ENCODE data around the gene PEAR1.

PEAR1 gene

DNA sequence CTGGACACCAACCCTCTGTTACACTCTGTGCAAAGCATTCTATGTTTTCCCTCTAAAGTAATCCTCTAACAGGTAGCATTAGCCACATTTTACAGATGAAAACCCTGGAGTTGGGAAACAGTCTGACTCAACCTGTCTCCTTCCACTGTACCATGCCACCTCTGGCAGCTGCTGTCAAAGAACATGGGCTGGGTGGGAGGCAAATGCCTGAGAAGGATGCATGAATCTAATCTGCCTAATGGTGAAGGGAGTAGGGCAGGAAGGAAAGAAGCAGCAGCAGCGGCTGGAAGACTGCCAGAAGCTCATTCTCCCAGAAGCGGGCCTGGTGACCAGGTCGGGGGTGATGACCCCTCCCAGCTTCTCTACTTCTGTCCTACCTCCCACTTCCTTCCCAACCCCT, 48.7 kb downstream of the PEAR1 start:
- DNase-seq = no peak

DNA sequence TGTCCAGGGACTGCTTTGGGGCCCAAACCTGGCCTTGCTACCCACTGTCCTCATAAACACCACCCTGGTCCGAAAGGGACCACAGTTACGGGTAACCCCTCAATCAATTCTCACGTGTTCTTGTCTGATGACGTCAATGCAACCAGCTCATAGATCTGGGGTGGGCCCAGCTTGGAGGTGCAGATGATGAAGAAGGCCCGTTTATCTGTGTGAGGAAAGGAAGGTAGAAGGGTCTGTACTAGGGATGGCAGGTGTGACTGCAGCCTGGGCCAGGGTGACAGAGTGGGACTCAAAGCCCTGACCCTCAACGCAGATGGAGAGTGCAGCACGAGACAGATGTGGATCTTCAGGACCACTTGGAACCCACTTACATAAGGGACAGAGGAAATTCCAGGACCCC, 49.1 kb downstream of the PEAR1 start:
- no peak for DNase-seq

DNA sequence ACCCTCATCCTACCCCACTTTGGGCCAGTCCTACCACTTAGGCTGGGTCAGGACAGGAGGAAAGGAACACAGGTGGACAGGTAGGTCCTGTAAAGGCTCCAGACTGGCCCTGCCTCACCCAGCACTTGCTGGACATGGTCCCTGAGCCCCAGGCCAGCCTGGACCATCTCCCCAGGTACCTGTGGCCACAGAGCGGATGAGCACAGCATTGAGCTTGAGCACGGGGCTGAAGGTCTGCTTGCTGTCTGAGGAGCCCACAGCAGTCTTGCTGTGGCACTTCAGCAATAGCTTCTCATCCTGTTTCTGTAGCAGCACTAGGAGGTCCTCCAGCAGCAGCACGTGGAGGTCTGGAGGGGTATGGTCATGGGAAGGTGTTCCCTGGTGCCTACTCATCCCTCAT, 50.2 kb downstream of the PEAR1 start:
- DNase-seq = no peak

DNA sequence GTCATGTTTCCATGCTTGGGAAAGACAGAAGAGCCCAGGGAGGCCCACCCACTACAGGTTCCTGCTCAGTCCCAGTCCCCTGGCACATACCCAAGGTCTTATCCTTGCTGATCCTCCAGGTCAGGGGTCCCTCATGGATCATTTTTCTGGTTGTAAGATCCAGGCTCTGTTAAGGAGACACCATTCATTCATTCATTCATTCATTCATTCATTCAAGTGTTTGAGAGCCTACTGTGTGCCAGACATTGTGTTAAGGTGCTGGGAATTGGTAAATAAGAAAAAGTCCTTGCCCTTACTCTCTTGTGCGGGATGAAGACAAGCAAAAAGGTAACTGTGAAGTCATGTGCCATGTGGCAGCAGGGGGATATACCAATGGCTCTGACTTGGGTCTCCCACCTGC, 50.8 kb downstream of the PEAR1 start:
- no peak for DNase-seq

DNA sequence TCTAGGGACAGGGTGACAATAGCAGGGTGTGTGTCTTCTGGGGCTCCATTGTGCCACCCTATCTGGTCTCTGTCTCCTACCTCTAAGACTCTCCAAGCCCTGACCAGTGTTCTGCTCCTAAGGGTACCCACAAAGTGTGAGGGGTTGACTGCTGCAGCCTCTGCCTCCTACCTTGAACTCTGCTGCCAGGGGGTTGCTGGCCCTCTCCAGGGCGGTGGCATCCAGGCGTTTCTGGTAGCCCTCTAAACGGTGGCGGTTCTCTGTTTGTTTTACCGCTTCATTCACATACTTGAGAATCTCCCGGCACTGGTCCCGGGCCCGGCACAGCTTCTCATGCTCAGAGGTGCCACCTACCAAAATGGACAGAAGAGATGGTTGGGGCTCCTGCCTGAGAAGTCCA, 51.3 kb downstream of the PEAR1 start:
- no peak for DNase-seq

DNA sequence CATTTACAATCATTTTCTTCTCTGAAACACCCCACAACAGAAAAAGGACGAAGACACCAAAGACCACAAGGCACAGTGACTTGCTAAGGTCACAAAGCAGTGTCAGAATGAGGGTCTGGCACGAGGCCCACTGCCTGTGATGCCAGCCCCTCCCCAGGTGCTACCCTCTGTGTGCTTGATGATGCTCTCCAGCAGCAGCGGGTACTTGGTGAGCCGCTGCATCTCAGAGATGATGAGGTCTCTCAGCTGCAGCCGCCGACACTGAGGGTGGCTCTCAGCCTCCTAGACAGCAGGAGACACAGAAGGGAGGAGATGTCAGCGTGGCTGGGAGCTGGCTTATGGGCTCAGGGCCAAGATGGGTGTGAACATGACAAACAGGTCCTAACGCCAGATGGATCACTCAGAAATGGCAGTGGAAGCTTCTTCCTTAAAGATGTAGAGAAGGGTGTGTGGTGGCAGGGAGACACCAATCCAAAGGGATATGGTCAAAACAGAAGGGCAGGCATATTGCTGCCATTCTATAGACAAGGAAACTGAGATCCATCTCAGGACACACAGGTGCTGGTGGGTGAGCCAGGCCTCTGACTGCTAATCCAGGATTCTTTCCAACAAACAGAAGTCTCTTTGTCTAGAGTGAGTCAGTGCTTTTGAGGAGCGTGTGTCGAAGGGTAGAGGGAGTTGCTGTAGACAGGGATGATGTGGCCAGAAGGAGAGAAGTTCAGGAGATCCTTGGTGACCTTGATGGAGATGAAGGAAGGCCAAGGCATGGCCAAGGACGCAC, 52.6 kb downstream of the PEAR1 start:
- no peak for DNase-seq

DNA sequence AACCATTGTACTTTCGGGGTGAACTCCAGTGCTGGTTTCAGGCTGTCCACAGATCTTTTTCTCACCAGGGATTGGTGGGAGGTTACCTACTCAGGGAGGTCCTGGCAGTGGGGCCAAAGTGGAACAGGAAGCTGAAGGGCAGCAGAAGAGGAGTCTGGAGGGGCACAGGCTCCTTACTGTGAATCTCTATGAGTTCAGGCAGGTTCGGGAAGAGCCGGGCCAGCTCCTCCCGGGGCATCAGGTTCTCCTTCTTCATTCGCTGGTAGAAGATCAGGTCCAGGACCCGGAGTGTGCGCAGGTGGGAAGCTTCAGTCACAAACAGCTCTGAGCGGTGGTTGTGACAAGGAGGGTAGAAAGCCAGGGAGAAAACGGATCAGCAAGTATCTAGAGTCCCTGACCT, 53.6 kb downstream of the PEAR1 start:
- no peak for DNase-seq

DNA sequence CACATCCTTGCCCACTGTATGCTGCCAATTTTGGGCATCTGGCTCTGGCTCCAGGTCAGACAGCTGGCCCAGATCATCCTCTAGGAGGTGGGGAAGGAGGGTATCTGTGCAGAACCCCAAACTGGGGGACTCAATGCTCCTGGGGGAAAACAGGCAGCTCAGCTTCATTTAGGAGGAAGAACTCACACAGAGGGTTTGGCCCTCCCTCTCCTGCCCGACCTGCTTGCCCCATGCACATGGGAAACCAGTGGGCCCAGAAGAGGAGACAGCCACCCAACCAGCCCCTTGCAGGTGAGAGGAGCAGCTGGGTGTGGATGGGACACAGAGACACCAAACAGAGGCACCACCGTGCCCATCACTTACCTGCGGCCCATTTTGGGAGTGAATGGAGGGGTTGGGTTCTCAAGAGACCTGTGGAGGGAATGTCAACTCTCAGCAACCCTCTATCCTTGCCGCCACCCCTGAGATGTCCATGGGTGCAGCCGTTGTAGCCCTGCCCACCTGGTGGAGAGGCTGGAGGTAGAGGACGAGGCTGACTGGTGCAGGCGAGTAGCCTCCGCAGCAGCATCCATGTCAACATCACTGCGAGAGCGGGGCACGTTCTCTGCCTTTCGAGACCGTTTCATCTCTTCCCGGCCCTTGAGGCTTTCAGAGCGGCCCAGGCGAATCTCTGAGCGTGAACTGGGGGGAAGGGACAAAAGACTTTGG, 54.5 kb downstream of the PEAR1 start:
- DNase-seq = no peak

DNA sequence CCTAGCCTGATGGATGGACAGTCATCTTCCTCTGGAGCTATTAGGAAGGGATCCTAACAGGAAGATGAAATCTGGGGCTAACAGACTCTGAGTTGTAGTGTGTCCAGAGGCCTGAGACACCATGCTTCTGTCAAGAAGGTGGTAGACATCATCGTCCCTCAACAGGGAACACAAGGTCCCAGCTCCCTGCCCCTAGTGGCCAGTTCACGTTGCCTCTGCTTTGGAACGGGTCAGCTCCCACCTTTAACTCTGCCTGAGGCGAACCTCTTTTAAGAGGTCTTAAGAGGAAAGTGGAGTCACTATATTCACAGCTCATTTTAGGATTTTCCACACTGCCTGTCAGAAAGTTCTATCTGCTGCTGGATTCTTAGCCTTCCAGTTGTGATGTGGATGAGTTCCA, 55.2 kb downstream of the PEAR1 start:
- no peak for DNase-seq

DNA sequence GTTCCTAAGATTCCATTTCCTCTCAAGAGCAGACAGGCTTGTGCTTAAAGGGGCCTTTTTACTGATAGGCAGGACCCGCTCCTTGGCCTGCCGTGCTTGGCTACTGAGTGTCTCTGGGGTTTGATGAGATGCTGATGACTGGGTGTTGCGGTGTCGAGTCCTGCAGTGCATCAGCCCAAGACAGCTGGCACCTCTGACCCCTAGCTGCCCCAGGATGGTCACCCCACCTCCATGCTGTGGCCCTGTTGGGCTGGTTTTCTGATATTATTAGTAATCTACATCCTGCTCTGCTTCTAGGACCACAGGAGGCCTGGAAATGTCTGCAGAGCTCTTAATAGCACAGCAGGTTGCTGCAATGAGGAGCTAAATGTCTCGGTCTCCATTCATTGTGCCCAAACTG, 55.6 kb downstream of the PEAR1 start:
- no peak for DNase-seq

DNA sequence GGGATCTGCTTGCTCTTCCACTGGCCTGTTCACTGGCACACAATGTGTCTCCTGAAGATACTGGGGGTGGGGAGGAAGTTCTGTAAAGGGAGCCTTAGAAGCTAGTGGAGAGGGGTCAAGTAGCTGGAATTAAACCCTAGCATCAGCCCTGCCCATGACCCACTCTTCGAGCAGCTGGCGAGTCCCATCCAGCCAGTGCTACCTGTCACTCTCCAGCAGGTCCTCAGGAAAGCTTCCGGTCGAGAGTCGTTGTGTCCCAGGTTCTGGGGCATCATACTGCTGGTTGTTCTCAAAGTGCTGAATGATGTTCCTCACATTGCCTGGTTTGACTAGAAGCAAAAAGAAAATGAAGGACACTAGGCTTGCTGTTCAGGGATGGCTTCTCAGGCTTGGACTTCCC, 57.9 kb downstream of the PEAR1 start:
- no peak for DNase-seq

DNA sequence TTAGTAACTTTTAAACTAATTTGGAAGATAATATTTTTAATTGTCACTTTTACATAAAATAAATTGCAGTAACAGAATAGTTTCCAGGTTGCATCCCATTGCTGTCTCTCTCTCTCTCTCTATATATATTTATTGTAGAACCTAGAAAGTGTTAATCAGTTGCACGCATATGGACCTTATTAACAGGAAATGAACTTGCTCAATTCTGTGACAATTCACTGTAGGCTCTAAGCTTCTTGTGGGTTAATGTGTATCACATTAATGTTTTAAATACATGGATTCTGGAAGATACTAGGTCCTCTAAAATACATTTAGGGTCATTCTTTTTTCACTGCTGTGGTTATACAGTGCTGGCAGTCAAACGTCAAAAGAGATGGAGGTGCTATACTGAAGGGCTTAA, 60.1 kb downstream of the PEAR1 start:
- no peak for DNase-seq

DNA sequence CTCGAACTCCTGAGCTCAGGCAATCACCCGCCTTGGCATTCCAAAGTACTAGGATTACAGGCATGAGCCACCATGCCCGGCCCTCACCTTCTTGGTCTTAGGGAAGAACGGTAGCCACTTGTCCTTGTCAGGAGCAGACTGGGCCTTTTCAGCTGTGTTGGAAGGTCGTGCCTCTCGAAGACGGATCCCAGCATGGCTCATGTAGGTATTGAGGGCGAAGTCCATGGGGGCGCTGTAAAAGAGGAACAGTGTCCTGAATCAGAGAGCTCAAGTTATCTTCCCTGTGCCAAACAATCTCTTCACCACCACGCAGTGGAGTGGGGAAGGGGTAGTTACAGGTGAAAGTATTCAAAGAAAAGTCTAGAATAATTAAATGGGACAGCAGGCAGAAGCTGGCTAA, 62.8 kb downstream of the PEAR1 start:
- DNase-seq = no peak

DNA sequence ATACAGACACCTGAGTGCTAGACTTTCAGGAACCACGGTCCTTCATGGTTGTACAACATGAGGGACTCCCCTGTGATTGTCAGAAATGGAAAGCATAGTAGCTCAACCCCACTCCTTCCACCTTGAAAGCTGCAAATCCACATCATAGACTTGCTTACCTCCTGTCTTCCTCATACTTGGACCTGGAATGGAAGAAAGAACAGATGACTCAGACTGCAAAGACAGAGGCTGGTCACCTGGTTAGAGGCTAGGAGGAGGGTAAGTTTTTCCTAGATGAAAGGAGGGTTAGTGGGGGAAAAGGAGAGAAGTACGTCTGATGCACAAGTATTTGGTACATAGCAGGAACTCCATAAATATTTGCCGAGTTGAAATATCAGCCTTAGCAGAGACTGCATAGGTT, 64.1 kb downstream of the PEAR1 start:
- no peak for DNase-seq

DNA sequence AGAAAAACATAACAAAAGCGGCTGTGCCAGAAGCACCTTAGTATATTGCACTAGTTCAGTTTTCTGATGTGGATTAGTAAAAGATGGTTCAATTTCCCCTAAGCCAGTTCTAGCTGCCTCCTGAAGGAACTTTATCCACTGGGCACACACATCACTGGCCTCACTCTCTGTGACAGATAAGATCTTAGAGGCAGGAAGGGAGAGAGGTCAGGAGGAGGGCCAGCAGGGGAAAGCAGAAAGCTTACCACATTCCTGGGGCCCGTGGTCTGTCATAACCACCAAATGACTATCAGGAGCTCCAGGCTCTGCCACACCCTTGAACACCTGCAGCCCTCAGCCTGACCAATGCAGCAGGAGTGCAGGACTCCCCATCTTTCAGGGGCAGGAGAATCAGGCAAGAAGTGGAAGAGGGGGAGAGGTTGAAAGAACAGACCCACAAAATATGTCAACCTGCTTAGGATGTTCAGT, 64.8 kb downstream of the PEAR1 start:
- no peak for DNase-seq

DNA sequence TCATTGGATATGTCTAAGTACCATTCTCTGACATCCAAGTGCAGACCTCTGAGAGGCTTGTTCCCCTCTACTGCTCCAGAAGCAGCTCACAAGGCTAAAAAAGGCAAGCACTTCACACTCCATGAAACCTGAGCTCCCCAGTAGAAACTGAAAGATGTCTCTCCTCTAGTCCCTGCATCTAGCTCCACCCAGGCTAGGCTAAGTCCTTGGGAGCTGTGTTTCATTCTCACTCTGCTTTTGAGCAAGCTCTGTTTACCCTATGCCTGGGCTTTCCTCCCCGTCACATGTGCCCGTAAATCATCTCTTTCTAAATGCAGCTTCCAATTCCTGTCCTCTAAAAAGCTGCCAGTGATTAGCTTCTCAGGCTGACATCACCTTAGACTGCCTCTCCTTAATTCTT, 65.9 kb downstream of the PEAR1 start:
- no peak for DNase-seq

DNA sequence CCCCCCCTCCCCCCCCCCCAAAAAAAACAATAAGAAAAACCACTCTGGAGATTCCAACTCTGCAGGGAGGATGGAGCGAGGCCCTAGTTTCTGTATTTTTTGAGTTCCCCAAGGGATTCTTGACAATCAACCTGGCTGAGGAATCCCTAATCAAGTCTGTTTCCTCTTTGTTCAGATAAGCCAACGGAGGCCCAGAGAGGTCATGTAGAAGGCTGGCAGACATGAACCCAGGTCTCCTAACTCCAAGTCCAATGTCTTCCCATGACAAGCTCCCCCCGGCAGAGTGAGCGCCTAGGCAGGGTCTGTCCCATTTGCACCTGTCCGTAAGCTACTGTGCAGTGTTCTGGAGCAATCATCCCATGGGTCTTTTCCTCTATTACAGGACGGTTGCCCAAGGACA, 66.4 kb downstream of the PEAR1 start:
- no peak for DNase-seq

DNA sequence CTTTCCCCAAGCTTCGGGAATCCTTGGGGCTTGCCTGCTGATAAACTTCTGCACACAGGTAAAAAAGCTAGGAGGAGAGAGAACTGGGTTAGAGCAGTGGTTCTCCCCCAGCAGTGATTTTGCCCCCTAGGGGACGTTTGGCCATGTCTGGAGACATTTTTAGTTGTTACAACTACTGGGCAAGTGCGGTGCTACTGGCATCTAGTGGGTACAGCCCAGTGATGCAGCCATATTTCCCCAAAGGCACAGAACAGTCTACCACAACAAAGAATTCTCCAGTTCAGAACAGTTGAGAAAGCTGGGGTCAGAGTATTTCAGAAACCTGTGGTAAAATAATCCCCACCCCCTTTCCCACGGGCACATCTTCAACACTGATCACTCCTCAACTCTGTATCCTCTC, 68.2 kb downstream of the PEAR1 start:
- DNase-seq = no peak

DNA sequence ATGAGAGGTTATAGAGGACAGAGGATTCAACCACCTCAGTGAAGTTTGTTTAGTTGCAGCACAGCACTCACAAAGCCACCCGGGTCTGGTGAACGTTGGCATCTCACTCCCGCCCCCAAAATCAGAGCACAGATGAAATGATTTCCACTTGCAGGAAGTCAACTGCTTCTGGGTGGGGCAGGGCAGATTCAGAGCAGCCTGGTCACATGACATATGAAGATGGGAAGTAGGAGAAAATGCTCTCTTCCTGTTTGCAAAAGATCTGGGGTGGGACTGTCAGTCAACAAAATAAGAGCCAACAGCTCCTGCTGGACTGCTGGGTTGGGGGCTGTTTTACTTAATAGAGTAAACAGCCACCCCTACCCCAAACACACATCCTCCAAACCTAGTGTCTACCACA, 70.1 kb downstream of the PEAR1 start:
- no peak for DNase-seq

DNA sequence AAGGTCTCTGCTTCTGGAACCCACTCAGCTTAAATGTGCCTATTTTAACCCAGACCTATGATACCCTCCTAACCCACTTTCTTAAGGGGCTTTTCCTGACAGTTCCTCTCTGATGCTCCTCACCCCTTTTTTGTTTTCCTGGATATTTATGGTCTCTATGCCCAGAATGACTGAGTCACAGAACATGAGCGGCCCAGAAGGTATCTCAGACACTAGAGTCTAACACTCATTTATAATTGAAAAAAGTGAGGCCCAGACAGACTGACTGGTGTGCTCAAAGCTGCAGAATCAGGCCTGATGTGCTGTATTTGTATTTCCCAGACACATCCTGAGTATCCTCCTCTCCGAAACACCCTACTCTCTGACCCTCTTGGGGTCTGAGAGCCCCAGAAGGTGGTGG, 70.9 kb downstream of the PEAR1 start:
- no peak for DNase-seq

All from right hindlimb (tissue), 1 donor.